KMS-11 (cell line): ENCODE data around the gene NUP214.

Experiments
- H2AFZ ChIP-seq: fragments of 200-600 bp; sonication (generic); 2 replicates; pipeline ENCODE4 v1.6.1; 2016; ENCODE audit warnings: antibody characterized with exemption, mixed run types, low read depth
- H3K27ac ChIP-seq: fragments of 200-600 bp; sonication (generic); 2 replicates; pipeline ENCODE4 v1.6.1; 2016; ENCODE audit warnings: mild to moderate bottlenecking, mixed run types
- H3K27me3 ChIP-seq: fragments of 200-600 bp; sonication (generic); 2 replicates; pipeline ENCODE4 v1.6.1; 2017; ENCODE audit warnings: mild to moderate bottlenecking, low read depth, mixed run types, moderate library complexity; ENCODE audit not compliant: insufficient read depth
- H3K36me3 ChIP-seq: fragments of 200-600 bp; sonication (generic); 2 replicates; pipeline ENCODE4 v1.6.1; 2017; ENCODE audit warnings: mild to moderate bottlenecking, mixed run types; ENCODE audit not compliant: insufficient read depth
- H3K4me1 ChIP-seq: fragments of 200-600 bp; sonication (generic); 2 replicates; pipeline ENCODE4 v1.6.1; 2016; ENCODE audit warnings: mild to moderate bottlenecking, low read depth, mixed run types; ENCODE audit not compliant: poor library complexity, severe bottlenecking
- H3K4me2 ChIP-seq: fragments of 200-600 bp; sonication (generic); 2 replicates; pipeline ENCODE4 v1.7.0; 2016; ENCODE audit warnings: mild to moderate bottlenecking, mixed run types
- H3K4me3 ChIP-seq: fragments of 200-600 bp; sonication (generic); IDR thresholded peaks from 2 replicates; pipeline ENCODE4 v1.6.1; 2017; ENCODE audit warnings: low read depth, low read length, mixed read lengths; ENCODE audit not compliant: insufficient read depth
- H3K79me2 ChIP-seq: fragments of 200-600 bp; sonication (generic); 2 replicates; pipeline ENCODE4 v1.6.1; 2016; ENCODE audit warnings: low read depth, mixed run types; ENCODE audit not compliant: insufficient read depth
- H3K9ac ChIP-seq: fragments of 200-600 bp; sonication (generic); 2 replicates; pipeline ENCODE4 v1.6.1; 2016; ENCODE audit warnings: mild to moderate bottlenecking, mixed run types
- H4K20me1 ChIP-seq: fragments of 200-600 bp; sonication (generic); 2 replicates; pipeline ENCODE4 v1.6.1; 2016; ENCODE audit warnings: mild to moderate bottlenecking, mixed run types; ENCODE audit not compliant: insufficient read depth
- CTCF ChIP-seq: fragments of 200-600 bp; sonication (generic); conservative IDR thresholded peaks from 2 replicates; pipeline ENCODE4 v1.6.1; 2017; ENCODE audit warnings: low read depth, mild to moderate bottlenecking, antibody characterized with exemption, low read length, moderate library complexity, mixed read lengths

The NUP214 gene

GRCh38 chr9:131274674-131275331 lies 149.4 kb downstream of the NUP214 start:
- H3K36me3 ChIP-seq: no peaks in the 10 kb centered on the region
- H3K4me1 ChIP-seq: peaks cover 5% of the 10 kb centered on the region
- no peak for TF ChIP-seq CTCF
- H3K27me3 ChIP-seq: peaks cover 9% of the 10 kb centered on the region; the same call in 1 of the 2 replicates
- H3K9ac ChIP-seq: no peak overlapping the region
- no peak overlapping the region for H2AFZ ChIP-seq
- no peaks in the 10 kb centered on the region for H3K79me2 ChIP-seq
- H3K27ac ChIP-seq: no peak overlapping the region
- no peak overlapping the region for H3K4me3 ChIP-seq
- H4K20me1 ChIP-seq: no peaks in the 10 kb centered on the region
- no peak overlapping the region for H3K4me2 ChIP-seq

- no peak for TF ChIP-seq CTCF
- Histone ChIP-seq H2AFZ (no peak overlapping the region), H4K20me1 (no peaks in the 10 kb centered on the region), H3K4me3 (no peak overlapping the region), H3K27me3 (peaks cover 9% of the 10 kb centered on the region; the same call in 1 of the 2 replicates), H3K36me3 (no peaks in the 10 kb centered on the region), H3K79me2 (no peaks in the 10 kb centered on the region), H3K4me2 (no peak overlapping the region), H3K4me1 (no peaks in the 10 kb centered on the region), H3K27ac (no peak overlapping the region), H3K9ac (no peak overlapping the region)
These were observed 150.1 kb downstream of the NUP214 start for GRCh38 chr9:131275332-131276093.

DNA sequence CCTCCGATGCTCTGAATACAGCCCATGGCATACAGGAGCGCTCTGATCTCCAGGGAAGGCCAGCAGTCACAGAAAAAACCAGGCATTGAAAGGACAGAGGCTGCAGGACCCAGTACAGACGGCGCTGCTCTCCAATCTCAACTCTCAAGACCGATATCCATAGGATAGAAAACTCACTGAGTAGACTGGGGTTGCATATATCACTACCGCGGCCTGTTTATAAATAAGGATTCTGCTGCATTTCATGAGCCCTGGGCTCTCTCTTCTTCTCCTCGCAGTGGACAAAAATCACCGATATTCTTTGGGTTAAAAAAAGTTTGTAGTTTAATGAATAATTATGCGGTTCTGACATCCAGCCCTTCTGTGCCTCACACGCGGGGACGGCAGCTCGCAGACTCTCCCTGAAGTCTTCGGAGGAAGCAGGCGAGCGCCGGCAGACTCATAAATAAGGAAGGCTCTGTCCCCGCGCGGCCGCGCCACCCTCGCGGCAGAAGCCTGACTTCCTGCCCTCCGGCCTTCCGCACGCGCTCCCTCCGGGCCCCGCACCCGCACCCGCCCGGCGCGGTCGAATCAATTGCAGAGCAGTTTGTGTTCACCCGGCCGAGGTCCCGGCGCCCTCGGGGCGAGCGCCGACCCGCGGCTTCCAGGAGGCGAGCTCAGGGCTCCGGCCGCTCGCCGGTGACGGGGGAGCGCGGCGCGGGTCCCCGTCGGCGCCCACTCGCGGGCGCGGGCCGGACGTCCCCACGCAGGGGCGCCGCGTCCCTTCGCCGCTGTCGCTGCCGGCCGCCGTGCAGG lies 150.9 kb downstream of the NUP214 start, which contains the start of gene FAM78A:
Gene FAM78A (minus strand): TSS at position 417 of the 795 bp plus-strand sequence. CDS start 331 bp downstream, at position 86.
- H3K4me3 ChIP-seq: no peak within 1 kb of the TSS
- no peaks in the 10 kb centered on the region for H4K20me1 ChIP-seq
- H3K79me2 ChIP-seq: no peaks in the 10 kb centered on the region
- peak within 1 kb of the TSS; percentile 37; the same call in 1 of the 2 replicates for H3K9ac ChIP-seq
- H3K27ac ChIP-seq: no peak within 1 kb of the TSS
- H3K4me2 ChIP-seq: peak within 1 kb of the TSS; percentile 71
- peak within 1 kb of the TSS; percentile 86 for H2AFZ ChIP-seq
- H3K27me3 ChIP-seq: peaks cover 9% of the 10 kb centered on the region; the same call in 1 of the 2 replicates
- H3K36me3 ChIP-seq: no peaks in the 10 kb centered on the region
- no peaks in the 10 kb centered on the region for H3K4me1 ChIP-seq
- TF ChIP-seq CTCF: no peak

DNA sequence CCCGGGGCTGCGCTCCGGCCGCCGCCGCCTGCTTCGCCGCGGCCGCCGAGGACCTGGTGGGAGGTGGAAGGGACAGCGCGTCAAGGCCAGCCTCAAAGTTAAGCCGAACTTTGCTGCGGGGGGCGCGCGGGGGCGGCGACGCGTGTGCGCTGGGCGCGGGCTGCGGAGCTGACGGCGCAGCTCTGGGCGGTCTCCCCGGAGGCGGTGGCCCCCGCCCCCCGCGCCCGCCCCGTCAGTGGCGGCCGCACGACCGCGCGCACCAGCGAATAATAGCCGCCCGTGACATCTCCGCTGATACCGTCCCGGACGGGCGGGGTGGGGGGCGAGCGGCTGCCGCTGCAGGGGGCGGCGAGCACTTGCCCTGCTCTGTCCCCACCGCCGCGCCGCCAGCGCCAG lies 151.5 kb downstream of the NUP214 start:
- no peak for TF ChIP-seq CTCF
- H3K4me3 ChIP-seq: no peak overlapping the region
- H2AFZ ChIP-seq: peak overlapping the region; percentile 86
- no peaks in the 10 kb centered on the region for H3K79me2 ChIP-seq
- peaks cover 9% of the 10 kb centered on the region; the same call in 1 of the 2 replicates for H3K27me3 ChIP-seq
- no peaks in the 10 kb centered on the region for H3K36me3 ChIP-seq
- no peak overlapping the region; the same call in 1 of the 2 replicates for H3K9ac ChIP-seq
- H3K27ac ChIP-seq: no peak overlapping the region
- peak overlapping the region; percentile 71; the same call in 1 of the 2 replicates for H3K4me2 ChIP-seq
- H3K4me1 ChIP-seq: no peaks in the 10 kb centered on the region
- no peaks in the 10 kb centered on the region for H4K20me1 ChIP-seq
